H1 (cell line): ENCODE data around the gene PRRT4. TPM values are rescaled to one million over a fixed set of nuclear protein-coding genes. Genes with fewer than 3 reads are reported as not detected.

Experiments
- CTCF ChIA-PET: fragments of 300-600 bp; sonication (Branson Sonifier 250); formaldehyde crosslinking; loops from one replicate; lab custom pipeline; 2021; ENCODE audit not compliant: partially characterized antibody; lab: Charles Lee
- POLR2A ChIA-PET: fragments of 300-600 bp; sonication (Branson Sonifier 250); formaldehyde crosslinking; loops from one replicate; lab custom pipeline; 2021; ENCODE audit warnings: inconsistent platforms; ENCODE audit not compliant: partially characterized antibody; lab: Charles Lee
- DNase-seq, 2 experiments: peaks; one replicate each; pipeline versions ENCODE4 v3.0.0 to v3.0.0-alpha.2; 2010 to 2022; ENCODE audit warnings: low spot score in 2 of 2, low read depth in 1 of 2, mixed read lengths in 1 of 2
- FAIRE-seq: peaks from 2 replicates; lab custom pipeline; 2011; peaks lifted over from hg19 to GRCh38; lab: Jason Lieb, UNC
- H2AFZ ChIP-seq: 2 replicates; pipeline ENCODE4 v1.8.1; 2012; ENCODE audit warnings: low read length, inconsistent platforms
- H2AK5ac ChIP-seq: 2 replicates; pipeline ENCODE4 v1.6.1; 2013; ENCODE audit warnings: low read depth, low read length
- H2BK120ac ChIP-seq: replicated peaks from 2 replicates; pipeline ENCODE3; 2013; ENCODE audit warnings: low read depth, low read length, inconsistent platforms
- H2BK12ac ChIP-seq: 2 replicates; pipeline ENCODE4 v1.6.1; 2013; ENCODE audit warnings: low read depth, low read length
- H2BK15ac ChIP-seq: 2 replicates; pipeline ENCODE4 v1.6.1; 2013; ENCODE audit warnings: low read length
- H2BK20ac ChIP-seq: 2 replicates; pipeline ENCODE4 v1.6.1; 2013; ENCODE audit warnings: low read length
- H2BK5ac ChIP-seq: 2 replicates; pipeline ENCODE4 v1.6.1; 2013; ENCODE audit warnings: low read depth, low read length
- H3K14ac ChIP-seq: 2 replicates; pipeline ENCODE4 v1.6.1; 2013; ENCODE audit warnings: inconsistent platforms; ENCODE audit not compliant: insufficient read length
- H3K18ac ChIP-seq: 2 replicates; pipeline ENCODE4 v1.6.1; 2013; ENCODE audit warnings: low read length; ENCODE audit errors: extremely low read depth
- H3K23ac ChIP-seq: 2 replicates; pipeline ENCODE4 v1.6.1; 2013; ENCODE audit warnings: inconsistent platforms; ENCODE audit not compliant: insufficient read length
- H3K23me2 ChIP-seq: 2 replicates; pipeline ENCODE4 v1.6.1; 2013; ENCODE audit warnings: low read depth, low read length
- H3K27ac ChIP-seq: 2 replicates; pipeline ENCODE4 v1.6.1; 2011; ENCODE audit warnings: low read depth, low read length, inconsistent platforms
- H3K27me3 ChIP-seq, 4 experiments: replicated peaks in 1 of 4; 1 replicate in 1 of 4; 2 replicates in 3 of 4; pipeline versions ENCODE4 v1.6.1 to v1.8.1; 2011 to 2013; ENCODE audit warnings: low read length in 3 of 4, mild to moderate bottlenecking in 3 of 4, inconsistent platforms in 2 of 4, mixed read lengths in 2 of 4, moderate library complexity in 1 of 4; ENCODE audit not compliant: control insufficient read depth in 3 of 4, insufficient read depth in 3 of 4; ENCODE audit errors: extremely low read depth in 1 of 4
- H3K36me3 ChIP-seq, 4 experiments: 2 replicates each; pipeline versions ENCODE4 v1.6.1 to v1.8.1; 2011 to 2013; ENCODE audit warnings: mild to moderate bottlenecking in 4 of 4, low read length in 3 of 4, moderate library complexity in 2 of 4, control low read depth in 1 of 4, inconsistent platforms in 1 of 4; ENCODE audit not compliant: insufficient read depth in 4 of 4, control insufficient read depth in 2 of 4
- H3K4ac ChIP-seq: replicated peaks from 2 replicates; pipeline ENCODE3; 2013; ENCODE audit warnings: low read length, low read depth, mixed read lengths, inconsistent platforms; ENCODE audit not compliant: insufficient read length
- H3K4me1 ChIP-seq, 4 experiments: replicated peaks in 1 of 4; 1 replicate in 1 of 4; 2 replicates in 3 of 4; pipeline versions ENCODE4 v1.6.1 to v1.8.1; 2011 to 2013; ENCODE audit warnings: low read length in 3 of 4, inconsistent platforms in 2 of 4, mixed read lengths in 1 of 4; ENCODE audit not compliant: insufficient read depth in 4 of 4, control insufficient read depth in 3 of 4
- H3K4me2 ChIP-seq, 2 experiments: 2 replicates each; pipeline versions ENCODE4 v1.6.1 to v1.8.1; 2011 to 2013; ENCODE audit warnings: low read depth in 2 of 2, low read length in 2 of 2, control low read depth in 1 of 2, inconsistent platforms in 1 of 2, mild to moderate bottlenecking in 1 of 2; ENCODE audit not compliant: insufficient read depth in 1 of 2
- H3K4me3 ChIP-seq, 4 experiments: fragments of 200-600, 300-600 bp in 1 of 4; sonication (generic), shearing (Covaris generic), sonication (Bioruptor Twin) in 1 of 4; 2 replicates each; pipeline versions ENCODE4 v1.5.1 to v1.8.1; 2011 to 2016; ENCODE audit warnings: low read length in 4 of 4, low read depth in 3 of 4, control low read depth in 2 of 4, inconsistent platforms in 2 of 4, mild to moderate bottlenecking in 2 of 4, mixed read lengths in 1 of 4, moderate library complexity in 1 of 4; ENCODE audit not compliant: insufficient read depth in 2 of 4; ENCODE audit errors: extremely low read depth in 1 of 4
- H3K56ac ChIP-seq: replicated peaks from 2 replicates; pipeline ENCODE3; 2013; ENCODE audit warnings: low read depth, mild to moderate bottlenecking, mixed read lengths, low read length, inconsistent platforms; ENCODE audit not compliant: insufficient read length
- H3K79me1 ChIP-seq: 2 replicates; pipeline ENCODE4 v1.6.1; 2013; ENCODE audit warnings: low read depth, low read length, control low read depth
- H3K79me2 ChIP-seq, 2 experiments: 2 replicates each; pipeline versions ENCODE4 v1.6.1 to v1.8.1; 2012 to 2013; ENCODE audit warnings: low read length in 2 of 2, mild to moderate bottlenecking in 2 of 2, inconsistent platforms in 1 of 2; ENCODE audit not compliant: insufficient read depth in 2 of 2, control insufficient read depth in 1 of 2
- H3K9ac ChIP-seq, 4 experiments: replicated peaks in 1 of 4; 1 replicate in 1 of 4; 2 replicates in 3 of 4; pipeline versions ENCODE4 v1.6.1 to v1.8.1; 2011 to 2013; ENCODE audit warnings: low read depth in 3 of 4, low read length in 3 of 4, control low read depth in 2 of 4, mild to moderate bottlenecking in 2 of 4, moderate library complexity in 2 of 4, inconsistent platforms in 1 of 4; ENCODE audit errors: extremely low read depth in 1 of 4
- H3K9me3 ChIP-seq, 2 experiments: 2 replicates each; pipeline versions ENCODE4 v1.6.1 to v1.8.1; 2012 to 2013; ENCODE audit warnings: mild to moderate bottlenecking in 2 of 2, moderate library complexity in 2 of 2, control low read depth in 1 of 2, inconsistent platforms in 1 of 2, low read depth in 1 of 2, low read length in 1 of 2, mixed read lengths in 1 of 2; ENCODE audit not compliant: insufficient read depth in 2 of 2
- H4K20me1 ChIP-seq, 2 experiments: replicated peaks in 1 of 2; 2 replicates each; pipeline versions ENCODE3 to v1.8.1; 2011 to 2013; ENCODE audit warnings: inconsistent platforms in 2 of 2, low read length in 2 of 2, mild to moderate bottlenecking in 1 of 2; ENCODE audit not compliant: insufficient read depth in 2 of 2, control insufficient read depth in 1 of 2
- H4K5ac ChIP-seq: 2 replicates; pipeline ENCODE4 v1.6.1; 2013; ENCODE audit warnings: low read length, low read depth, mixed read lengths, inconsistent platforms; ENCODE audit not compliant: insufficient read length
- H4K8ac ChIP-seq: 2 replicates; pipeline ENCODE4 v1.8.0; 2013; ENCODE audit warnings: mild to moderate bottlenecking, moderate library complexity, low read length, inconsistent platforms; ENCODE audit not compliant: insufficient read depth; ENCODE audit errors: extremely low read depth
- H4K91ac ChIP-seq: replicated peaks from 2 replicates; pipeline ENCODE3; 2013; ENCODE audit warnings: low read length, mixed read lengths, inconsistent platforms; ENCODE audit not compliant: insufficient read length
- BCL11A ChIP-seq, 2 experiments: IDR thresholded peaks; one replicate each; pipeline ENCODE4 v1.6.1; 2011; ENCODE audit warnings: low read depth in 2 of 2, low read length in 2 of 2, mild to moderate bottlenecking in 2 of 2
- FOSL1 ChIP-seq: IDR thresholded peaks from 2 replicates; pipeline ENCODE4 v1.6.1; 2011; ENCODE audit warnings: mild to moderate bottlenecking, low read depth, low read length, moderate library complexity; ENCODE audit not compliant: insufficient read depth
- JUN ChIP-seq: IDR thresholded peaks from 2 replicates; pipeline ENCODE4 v1.6.1; 2011; ENCODE audit warnings: low read depth, mild to moderate bottlenecking, improper control_type of control experiment, low read length
- JUND ChIP-seq: IDR thresholded peaks from 2 replicates; pipeline ENCODE4 v1.6.1; 2011; ENCODE audit warnings: mild to moderate bottlenecking, improper control_type of control experiment, low read length
- SIN3A ChIP-seq, 2 experiments: IDR thresholded peaks in 1 of 2; conservative IDR thresholded peaks in 1 of 2; 2 replicates each; pipeline ENCODE4 v1.6.1; 2011 to 2012; ENCODE audit warnings: low read length in 2 of 2, improper control_type of control experiment in 1 of 2, low read depth in 1 of 2, mild to moderate bottlenecking in 1 of 2
- SP2 ChIP-seq: IDR thresholded peaks from 2 replicates; pipeline ENCODE4 v1.6.1; 2012; ENCODE audit warnings: mild to moderate bottlenecking, low read length, inconsistent platforms
- WGBS, 2 experiments: shearing (Covaris generic) in 1 of 2; methylation state at CpG; one replicate each; pipeline versions ENCODE4 v1.1.6 to v1.1.7; 2013 to 2015; ENCODE audit warnings: low lambda C conversion rate in 2 of 2, mixed read lengths in 2 of 2, inconsistent platforms in 1 of 2, low coverage in 1 of 2, missing lambda C conversion rate in 1 of 2; ENCODE audit not compliant: insufficient replicate concordance in 2 of 2, insufficient coverage in 1 of 2, insufficient read length in 1 of 2; ENCODE audit errors: extremely low coverage in 1 of 2, missing lambda C conversion rate in 1 of 2; 5-methylcytosine and 5-hydroxymethylcytosine counted together
- polyA plus RNA-seq, 7 experiments: library from polyadenylated mRNA; depleted of rRNA in 3 of 7; stranded (reverse) in 5 of 7; unstranded in 2 of 7; fragments of >200 nt in 5 of 7; fragments of 200-250 nt in 2 of 7; gene quantifications; 1 replicate in 5 of 7; 2 replicates in 1 of 7; 4 replicates in 1 of 7; pipeline versions ENCODE4 v1.2.1 to v1.2.3, GENCODE V29; 2011 to 2013; ENCODE audit warnings: missing spikeins in 2 of 7, mixed read lengths in 2 of 7
- total RNA-seq: library from RNA; stranded (reverse); fragmentation: NEBNext Ultra II Directional; extraction: Animal tissue kit (Norgen Biotek cat#: 25700); gene quantifications from 2 replicates; pipeline ENCODE4 v1.2.1, GENCODE V29; 2021

Gene PRRT4
- total and polyA plus RNA-seq, 2 of the 8 experiments (the other 6 are each of a cell fraction or from before 2014, with no cell fraction given): 0.34 to 1.0 TPM

DNA sequence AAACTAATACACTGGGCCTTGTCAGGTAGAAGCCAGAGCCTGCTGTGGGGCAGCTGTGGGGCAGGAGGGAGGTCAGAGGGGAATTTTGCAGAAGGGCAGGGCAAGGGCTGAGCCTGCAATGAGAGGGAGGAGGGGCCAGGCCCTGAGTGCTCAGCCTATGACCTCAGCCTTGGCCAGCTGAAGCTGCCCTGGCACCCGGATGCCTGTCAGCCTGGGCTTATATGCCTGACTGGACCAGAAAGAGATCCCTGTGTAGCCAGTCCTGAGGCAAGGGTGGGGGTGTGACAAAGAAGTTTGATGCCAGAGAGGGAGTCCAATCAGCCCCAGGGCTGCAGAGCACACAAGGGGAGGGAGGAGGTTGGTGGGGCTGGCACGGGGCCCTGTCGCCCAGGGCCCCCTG is 22.3 kb upstream of the PRRT4 start:
- H3K23me2 ChIP-seq: no peaks in the 10 kb centered on the region; the same call in 1 of the 2 replicates

More for the DNA sequence above, 22.3 kb upstream of the PRRT4 start:
- no peaks in the 10 kb centered on the region for H3K79me1 ChIP-seq
- no peak overlapping the region for H2BK20ac ChIP-seq
- H3K4me1 ChIP-seq: peaks cover 0 to 12% (median 9%) of the 10 kb centered on the region in 4 experiments; a peak in 5 of 7 replicates
- H2BK12ac ChIP-seq: no peak overlapping the region
- no peaks in the 10 kb centered on the region for H3K9me3 ChIP-seq
- H3K56ac ChIP-seq: no peak overlapping the region
- ChIA-PET CTCF (interaction anchor here (0.8 to 18.9 kb wide), 7 partner anchors 11 to 76 kb away, joined by 4 to 345 read pairs (median 89); partner anchors contain the start of genes PRRT4 and RBM28), POLR2A (interaction anchor here (0.9 kb wide), 1 partner anchor 36 kb away, joined by 3 read pairs; no protein-coding TSS in a partner anchor)
- H3K27me3 ChIP-seq: peaks cover 0 to 4% (median under 1%) of the 10 kb centered on the region in 4 experiments; a peak in 2 of 7 replicates
- DNase-seq (no peak), FAIRE-seq (no peak)
- 70% methylated on average over 3 of the region's 3 CpGs; no CpG with 5 or more reads in 1 of the 2 experiments for WGBS, 2 experiments
- no peak overlapping the region for H3K14ac ChIP-seq
- H3K27ac ChIP-seq: no peak overlapping the region
- H2BK15ac ChIP-seq: no peak overlapping the region
- 0 out of 4 replicates have a peak, but pooled peaks of 1 of the 2 experiments have one; percentile 32 for TF ChIP-seq SIN3A (conservative IDR thresholded peaks at IDR 0.05 in 1 of 2, IDR thresholded peaks at IDR 0.05 in 1 of 2; ENCODE audit: low read depth in 1 of 2, low read length in 2 of 2)
- TF ChIP-seq SP2: no peak
- TF ChIP-seq BCL11A (IDR thresholded peaks at IDR 0.05; ENCODE audit: low read depth in 2 of 2, low read length in 2 of 2): no peak
- TF ChIP-seq JUN: no peak
- TF ChIP-seq FOSL1: no peak
- TF ChIP-seq JUND: no peak
- H2BK5ac ChIP-seq: no peak overlapping the region
- no peak overlapping the region for H3K4me3 ChIP-seq
- H4K91ac ChIP-seq: no peak overlapping the region
- H4K20me1 ChIP-seq: no peaks in the 10 kb centered on the region
- H3K4ac ChIP-seq: no peak overlapping the region
- H3K9ac ChIP-seq: no peak overlapping the region
- no peak overlapping the region for H3K18ac ChIP-seq
- no peaks in the 10 kb centered on the region for H3K36me3 ChIP-seq
- H3K23ac ChIP-seq: no peak overlapping the region
- no peak overlapping the region for H2AK5ac ChIP-seq
- H3K79me2 ChIP-seq: no peaks in the 10 kb centered on the region
- H2AFZ ChIP-seq: no peak overlapping the region
- no peak overlapping the region for H4K8ac ChIP-seq
- no peak overlapping the region for H2BK120ac ChIP-seq
- no peak overlapping the region for H4K5ac ChIP-seq
- no peak overlapping the region for H3K4me2 ChIP-seq
